Activated CD4-positive, alpha-beta T cell treated with anti-CD3 and anti-CD28 coated beads, Interleukin-2, amount 50 U/mL, for 48 hours (primary cell): ENCODE measurements around the gene MPND.
"Not testable (repeated sequence)": the region's sequence is repeated elsewhere in the genome, so short reads cannot be mapped to it uniquely, and the experiment has no call there.

Source experiments
- DNase-seq, 2 experiments: peaks; one replicate each; pipeline ENCODE4 v3.0.0-alpha.2; 2020

The MPND gene

DNA sequence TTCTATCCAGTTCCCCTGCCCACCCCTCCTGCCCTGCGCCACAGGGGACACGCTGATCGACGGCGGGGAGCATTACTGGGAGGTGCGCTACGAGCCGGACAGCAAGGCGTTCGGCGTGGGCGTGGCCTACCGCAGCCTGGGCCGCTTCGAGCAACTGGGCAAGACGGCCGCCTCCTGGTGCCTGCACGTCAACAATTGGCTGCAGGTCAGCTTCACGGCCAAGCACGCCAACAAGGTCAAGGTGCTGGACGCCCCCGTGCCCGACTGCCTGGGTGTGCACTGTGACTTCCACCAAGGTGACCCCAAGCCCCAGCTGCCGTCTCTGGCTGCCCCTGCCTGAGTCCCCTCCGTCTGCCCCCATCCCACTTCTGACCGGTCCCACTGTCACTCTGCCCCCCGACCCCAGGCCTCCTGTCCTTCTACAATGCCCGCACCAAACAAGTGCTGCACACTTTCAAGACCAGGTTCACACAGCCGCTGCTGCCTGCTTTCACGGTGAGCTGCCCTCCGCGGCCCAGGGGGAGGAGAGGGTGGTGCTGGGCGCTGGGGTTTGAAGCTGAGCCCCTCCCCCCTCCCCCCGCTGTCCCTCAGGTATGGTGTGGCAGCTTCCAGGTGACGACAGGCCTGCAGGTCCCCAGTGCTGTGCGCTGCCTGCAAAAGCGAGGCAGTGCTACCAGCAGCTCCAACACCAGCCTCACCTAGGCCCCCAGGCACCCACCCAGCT lies 20.3 kb upstream of the MPND start:
- no peak for DNase-seq

- no peak for DNase-seq
These were observed 19.7 kb upstream of the MPND start for GRCh38 chr19:4323692-4324091.

DNA sequence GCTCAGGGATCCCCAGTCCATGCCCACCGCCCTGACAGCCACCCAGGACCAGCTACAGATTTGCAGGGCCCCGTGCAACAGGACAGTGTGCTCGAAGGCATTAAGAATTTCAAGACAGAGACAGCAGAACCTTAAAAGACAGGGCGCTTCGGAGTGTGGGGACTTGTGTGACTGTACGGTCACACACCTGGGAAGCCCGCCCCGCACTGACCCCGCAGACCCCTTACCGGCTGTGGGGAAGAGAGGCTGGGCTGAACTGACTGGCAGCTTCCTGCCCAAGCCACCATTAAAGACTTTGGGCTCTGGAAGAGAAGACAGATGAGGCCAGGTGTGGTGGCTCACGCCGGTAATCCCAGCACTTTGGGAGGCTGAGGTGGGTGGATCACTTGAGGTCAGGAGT lies 19.1 kb upstream of the MPND start:
- no peak for DNase-seq

DNA sequence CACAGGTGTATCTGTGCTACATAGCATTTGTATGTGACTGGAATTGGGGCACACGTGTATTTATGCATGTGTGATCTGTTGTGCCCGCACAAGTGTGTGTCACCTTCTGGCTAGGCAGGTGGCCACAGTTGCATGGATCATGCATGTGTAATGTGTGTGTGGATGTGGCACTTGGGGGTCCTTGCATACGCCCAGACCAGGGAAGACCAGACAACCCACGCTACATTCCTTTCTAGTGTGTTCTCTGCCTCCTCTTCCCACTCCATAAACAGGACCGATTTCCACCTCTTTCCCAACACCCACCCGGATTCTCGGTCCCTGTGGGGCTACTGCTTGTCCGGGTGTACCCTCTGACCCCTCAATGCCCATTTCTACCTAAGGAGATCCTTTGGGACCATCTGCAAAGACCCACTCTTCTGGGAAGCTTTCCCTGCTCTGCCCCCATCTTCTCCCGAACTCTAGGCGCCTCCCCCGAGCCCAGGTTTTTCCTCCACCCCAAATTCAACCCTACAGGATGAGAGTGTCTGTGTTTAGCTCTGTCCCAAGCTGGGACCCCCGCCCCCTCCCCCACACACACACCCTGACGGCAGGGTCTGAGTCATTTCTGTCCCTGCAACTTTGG lies 17.0 kb upstream of the MPND start:
- no peak for DNase-seq

GRCh38 chr19:4326837-4327251 lies 16.5 kb upstream of the MPND start:
- no peak for DNase-seq

DNA sequence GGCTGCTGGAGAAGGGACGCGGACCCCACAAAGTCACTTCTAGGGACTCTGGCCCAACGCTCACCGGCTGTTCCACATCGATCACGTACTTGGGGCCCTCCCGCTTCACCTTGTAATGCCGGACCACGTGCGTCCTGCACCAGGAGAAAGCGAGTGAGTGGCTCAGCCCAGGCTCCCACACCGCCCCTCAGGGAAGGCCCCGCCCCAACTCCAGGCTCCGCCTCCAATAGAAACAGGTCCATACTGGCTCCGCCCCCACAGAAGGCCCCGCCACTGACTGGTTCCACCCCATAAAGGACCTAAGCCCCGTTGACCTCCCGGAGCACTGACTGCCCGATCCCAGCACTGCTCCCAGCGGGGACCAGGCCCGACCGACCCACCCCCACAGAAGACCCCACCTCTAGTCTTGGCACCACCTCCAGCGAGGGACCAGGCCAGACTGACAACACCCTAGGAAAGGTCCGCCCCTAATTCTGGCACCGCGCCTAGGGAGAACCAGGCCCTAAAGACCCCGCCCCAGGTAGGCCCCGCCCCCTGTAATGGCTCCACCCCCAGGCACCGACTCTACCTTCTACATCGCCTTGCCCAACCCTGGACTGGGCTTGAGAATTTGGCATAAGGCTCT lies 16.0 kb upstream of the MPND start:
- peak; percentile 78 to 82 for DNase-seq

DNA sequence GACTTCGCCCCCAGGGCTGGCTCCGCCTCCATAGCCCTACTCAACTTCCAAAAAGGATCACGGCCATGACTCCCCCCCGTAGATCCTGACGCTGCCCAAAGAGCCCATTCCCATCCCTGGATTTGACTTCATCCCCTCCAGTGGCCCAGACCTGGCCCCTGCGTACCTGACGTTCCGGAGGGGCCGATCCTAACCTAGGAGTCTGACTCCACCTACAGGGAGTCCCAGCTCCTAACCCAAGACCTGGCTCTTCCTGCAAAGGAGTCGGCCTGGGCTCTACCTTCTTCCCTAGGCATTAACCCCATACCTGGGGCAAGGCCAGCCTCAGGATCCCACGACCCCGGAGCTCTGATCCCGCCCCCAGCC lies 15.5 kb upstream of the MPND start:
- no peak for DNase-seq

- peak; percentile 91 to 92 for DNase-seq
These were observed 14.9 kb upstream of the MPND start for GRCh38 chr19:4328243-4328990.

- DNase-seq = peak; percentile 45 to 50
These were observed 14.2 kb upstream of the MPND start for GRCh38 chr19:4328991-4329681.

- DNase-seq = no peak
These were observed 13.5 kb upstream of the MPND start for GRCh38 chr19:4329858-4330257.

GRCh38 chr19:4334929-4335570 lies 8.3 kb upstream of the MPND start:
- no peak for DNase-seq

DNA sequence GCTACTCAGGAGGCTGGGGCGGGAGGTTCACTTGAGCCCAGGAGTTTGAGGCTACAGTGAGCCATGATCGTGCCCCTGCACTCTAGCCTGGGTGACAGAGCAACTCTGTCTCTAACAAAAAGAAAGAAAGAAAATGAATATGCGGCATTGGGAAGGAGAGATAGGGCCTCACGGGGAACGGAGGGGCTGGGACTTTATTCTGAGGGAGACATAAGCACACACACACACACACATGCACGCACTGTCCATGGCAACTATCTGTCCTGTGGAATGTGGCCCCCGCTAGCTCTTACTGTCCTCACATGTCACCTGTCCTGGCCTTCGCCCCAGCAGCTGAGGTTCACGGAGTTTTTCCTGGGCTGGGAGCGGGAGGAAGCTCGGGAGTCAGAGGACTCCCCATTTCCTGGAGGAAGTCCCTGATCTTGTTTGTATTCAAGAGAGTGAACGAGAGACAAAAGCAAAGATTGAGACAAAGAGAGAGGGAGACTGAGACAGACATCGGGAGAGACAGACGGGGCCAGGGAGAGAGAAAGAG lies 5.4 kb upstream of the MPND start:
- DNase-seq = no peak

- peak; percentile 40 to 52 for DNase-seq
These were observed 4.7 kb upstream of the MPND start, which contains the start of gene STAP2 for GRCh38 chr19:4338441-4339355. Gene STAP2, minus strand, starts transcription at chr19:4338827. Its CDS starts 74 bp downstream, at chr19:4338753.

DNA sequence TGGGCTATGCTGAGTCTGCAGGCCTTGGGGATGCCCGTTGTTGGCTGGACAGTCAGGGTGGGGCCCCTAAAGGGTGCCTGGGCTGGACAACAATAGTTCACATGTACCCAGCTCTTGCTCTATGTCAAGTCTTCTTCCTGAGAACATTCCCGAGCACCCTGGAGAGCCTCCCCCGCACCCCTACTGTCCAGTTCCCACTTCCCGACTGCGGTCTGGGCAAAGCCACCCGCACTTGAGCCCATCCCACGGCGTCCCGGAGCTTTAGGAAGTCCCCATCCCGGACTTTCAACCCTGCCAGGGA lies 1.1 kb upstream of the MPND start:
- no peak for DNase-seq

DNA sequence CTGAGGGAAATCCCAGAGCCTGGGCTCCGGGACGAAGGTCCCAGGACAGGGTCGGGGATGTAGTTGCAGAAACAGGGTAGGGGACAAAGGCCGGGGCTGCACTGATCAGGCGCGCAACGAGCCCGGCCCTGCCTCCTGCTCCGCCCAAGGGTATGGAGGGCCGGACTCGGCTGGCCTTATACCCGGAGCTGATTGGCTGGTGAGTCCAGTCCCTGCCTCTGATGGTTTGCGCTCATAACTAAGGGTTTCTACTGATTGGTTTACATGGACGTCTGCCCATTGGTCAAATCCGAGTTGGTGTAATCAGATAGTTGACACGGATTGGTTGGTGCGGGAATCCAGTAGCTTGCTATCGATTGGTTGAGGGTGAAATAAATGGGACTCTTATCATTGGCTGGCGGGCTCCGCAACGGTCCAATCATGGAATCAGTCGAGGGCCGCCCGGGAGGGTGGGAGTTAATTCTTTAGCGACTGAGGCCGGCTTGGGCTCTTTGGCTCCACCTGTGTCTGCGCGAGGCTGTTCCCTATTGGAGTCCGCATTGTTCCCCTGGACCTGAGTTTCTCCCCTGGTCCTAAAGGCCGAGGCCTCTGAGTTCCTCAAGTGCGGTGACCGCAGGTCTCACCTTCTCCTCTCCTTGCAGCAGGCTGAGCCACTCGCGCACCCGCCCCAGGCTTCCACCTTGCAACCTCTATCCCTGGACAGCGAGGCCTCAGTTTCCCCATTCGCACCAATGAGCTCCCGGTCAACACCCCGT lies 570 bp upstream of the MPND start:
- DNase-seq = peak; percentile 90 to 94

DNA sequence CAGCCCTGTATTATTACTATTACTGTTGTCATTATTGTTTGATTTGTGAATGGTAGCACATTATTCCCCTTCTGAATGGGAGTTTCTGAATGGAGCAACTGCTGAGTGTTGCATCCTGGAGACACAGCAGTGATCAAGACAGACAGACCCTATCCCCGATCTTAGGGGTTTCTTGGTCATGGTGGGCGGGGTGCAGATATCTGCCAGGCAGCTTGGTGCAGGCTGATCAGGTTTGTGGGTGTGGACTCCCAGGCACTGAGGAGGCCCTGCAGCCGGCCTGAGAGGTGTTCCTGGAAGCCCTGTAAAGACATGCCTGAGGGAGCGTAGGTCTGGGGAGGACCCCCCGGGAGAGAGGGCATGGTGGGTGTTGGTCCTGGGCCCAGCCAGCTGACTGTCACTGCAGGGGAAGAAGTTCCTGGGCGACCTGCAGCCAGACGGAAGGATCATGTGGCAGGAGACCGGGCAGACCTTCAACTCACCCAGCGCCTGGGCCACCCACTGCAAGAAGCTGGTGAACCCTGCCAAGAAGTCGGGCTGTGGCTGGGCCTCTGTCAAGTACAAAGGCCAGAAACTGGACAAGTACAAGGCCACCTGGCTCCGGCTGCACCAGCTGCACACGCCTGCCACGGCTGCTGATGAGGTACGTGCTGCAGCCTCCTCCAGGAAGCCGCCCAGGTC lies 2.1 kb downstream of the MPND start:
- DNase-seq = no peak

- DNase-seq = no peak
These were observed 2.6 kb downstream of the MPND start for GRCh38 chr19:4346020-4346383.

DNA sequence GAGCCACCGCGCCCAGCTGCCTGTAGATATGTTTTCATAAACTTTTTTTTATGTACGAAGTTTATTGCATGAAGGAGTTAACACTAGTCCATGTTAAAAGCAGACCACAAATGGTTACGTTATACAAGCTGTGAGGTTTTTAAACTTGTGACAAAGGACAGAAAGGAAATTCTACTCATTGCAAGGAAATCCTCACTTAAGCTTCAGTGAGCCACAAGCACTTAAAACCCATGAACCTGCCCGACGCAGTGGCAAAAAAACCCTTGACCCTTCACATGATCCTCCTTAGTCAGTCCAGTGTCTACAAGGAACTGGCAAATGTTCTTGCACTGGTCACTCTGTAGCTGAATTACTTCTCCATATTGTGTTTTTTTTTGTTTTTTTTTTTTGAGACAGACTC lies 4.2 kb downstream of the MPND start:
- DNase-seq = no peak

- DNase-seq = not testable (repeated sequence)
These were observed 5.9 kb downstream of the MPND start for GRCh38 chr19:4349225-4349624.

- no peak for DNase-seq
These were observed 6.7 kb downstream of the MPND start for GRCh38 chr19:4350111-4350510.
